ENCODE data around the gene ZCCHC24.

The ZCCHC24 gene

GRCh38 chr10:79454259-79454658 is 8.8 kb upstream of the ZCCHC24 start:
- Histone ChIP-seq H3K36me3 (ENCODE audit: control insufficient read depth in 1 of 2, insufficient read depth in 2 of 2, low read depth in 1 of 2, low read length in 2 of 2) (no peaks in the 10 kb centered on the region), H3K23ac (ENCODE audit: low read length in 2 of 2) (no peak overlapping the region), H3K9me3 (ENCODE audit: control insufficient read depth, low read length) (no peaks in the 10 kb centered on the region), H2BK12ac (ENCODE audit: low read length in 2 of 2) (no peak overlapping the region), H3K4me3 (ENCODE audit: insufficient read depth in 1 of 2, low read depth in 1 of 2, low read length in 2 of 2) (peak overlapping the region in 1 of 2 experiments; percentile 48), H3K18ac (ENCODE audit: low read depth in 1 of 2, low read length in 2 of 2) (no peak overlapping the region), H3K4me2 (ENCODE audit: low read length, poor library complexity, severe bottlenecking) (no peak overlapping the region), H2AK5ac (ENCODE audit: low read length, severe bottlenecking) (no peak overlapping the region), H2BK15ac (ENCODE audit: low read depth, poor library complexity, severe bottlenecking) (no peak overlapping the region), H3K79me1 (replicated peaks; ENCODE audit: low read length, poor library complexity, severe bottlenecking) (no peaks in the 10 kb centered on the region), H3K4ac (ENCODE audit: low read depth in 1 of 2, low read length in 2 of 2) (peak overlapping the region in 1 of 2 experiments; percentile 28), H3K27me3 (ENCODE audit: control insufficient read depth in 1 of 2, insufficient read depth in 1 of 2, low read length in 2 of 2) (no peaks in the 10 kb centered on the region), H4K8ac (ENCODE audit: low read length) (no peak overlapping the region), H4K91ac (ENCODE audit: low read length) (no peak overlapping the region), H3K9ac (ENCODE audit: low read length) (peak overlapping the region; percentile 66), H2BK120ac (ENCODE audit: low read depth, low read length) (no peak overlapping the region), H3K14ac (ENCODE audit: low read length in 2 of 2) (no peak overlapping the region), H3K4me1 (ENCODE audit: control insufficient read depth, insufficient read depth, low read depth, low read length) (peaks cover 10% of the 10 kb centered on the region), H2AFZ (ENCODE audit: low read depth, low read length) (no peak overlapping the region), H2BK5ac (ENCODE audit: low read depth, low read length, poor library complexity, severe bottlenecking) (no peak overlapping the region), H3K27ac (ENCODE audit: low read length, poor library complexity, severe bottlenecking) (no peak overlapping the region)
- peak; percentile 32 for DNase-seq
- WGBS, result 88% methylated on average over 5 of the region's 6 CpGs

- no peak overlapping the region for H4K91ac ChIP-seq (ENCODE audit: low read length)
- no peak for DNase-seq
- no peak overlapping the region for H3K27ac ChIP-seq (ENCODE audit: low read length, poor library complexity, severe bottlenecking)
- H3K23ac ChIP-seq (ENCODE audit: low read length in 2 of 2), result no peak overlapping the region
- H2BK120ac ChIP-seq (ENCODE audit: low read depth, low read length), result no peak overlapping the region
- H4K8ac ChIP-seq (ENCODE audit: low read length), result no peak overlapping the region
- peaks cover 13% of the 10 kb centered on the region for H3K4me1 ChIP-seq (ENCODE audit: control insufficient read depth, insufficient read depth, low read depth, low read length)
- no peak overlapping the region for H2AK5ac ChIP-seq (ENCODE audit: low read length, severe bottlenecking)
- H3K18ac ChIP-seq (ENCODE audit: low read depth in 1 of 2, low read length in 2 of 2), result no peak overlapping the region
- no peak overlapping the region for H2BK12ac ChIP-seq (ENCODE audit: low read length in 2 of 2)
- H3K4me2 ChIP-seq (ENCODE audit: low read length, poor library complexity, severe bottlenecking), result no peak overlapping the region
- H2BK5ac ChIP-seq (ENCODE audit: low read depth, low read length, poor library complexity, severe bottlenecking), result no peak overlapping the region
- no peak overlapping the region for H2BK15ac ChIP-seq (ENCODE audit: low read depth, poor library complexity, severe bottlenecking)
- H3K14ac ChIP-seq (ENCODE audit: low read length in 2 of 2), result no peak overlapping the region
- H3K9ac ChIP-seq (ENCODE audit: low read length), result no peak overlapping the region
- H3K4ac ChIP-seq (ENCODE audit: low read depth in 1 of 2, low read length in 2 of 2), result no peak overlapping the region
- no peaks in the 10 kb centered on the region for H3K27me3 ChIP-seq (ENCODE audit: control insufficient read depth in 1 of 2, insufficient read depth in 1 of 2, low read length in 2 of 2)
- no peak overlapping the region for H3K4me3 ChIP-seq (ENCODE audit: insufficient read depth in 1 of 2, low read depth in 1 of 2, low read length in 2 of 2)
- H3K79me1 ChIP-seq (replicated peaks; ENCODE audit: low read length, poor library complexity, severe bottlenecking), result no peaks in the 10 kb centered on the region
- H3K9me3 ChIP-seq (ENCODE audit: control insufficient read depth, low read length), result no peaks in the 10 kb centered on the region
- no peak overlapping the region for H2AFZ ChIP-seq (ENCODE audit: low read depth, low read length)
- no peaks in the 10 kb centered on the region for H3K36me3 ChIP-seq (ENCODE audit: control insufficient read depth in 1 of 2, insufficient read depth in 2 of 2, low read depth in 1 of 2, low read length in 2 of 2)
- WGBS, result 96% methylated on average over 3 of the region's 3 CpGs
These were observed 8.0 kb upstream of the ZCCHC24 start for GRCh38 chr10:79453392-79453791.

- DNase-seq, result peak; percentile 54
- H3K18ac ChIP-seq (ENCODE audit: low read depth in 1 of 2, low read length in 2 of 2), result peak overlapping the region in 1 of 2 experiments; percentile 16
- H3K79me1 ChIP-seq (replicated peaks; ENCODE audit: low read length, poor library complexity, severe bottlenecking), result no peaks in the 10 kb centered on the region
- no peak overlapping the region for H4K91ac ChIP-seq (ENCODE audit: low read length)
- no peaks in the 10 kb centered on the region for H3K27me3 ChIP-seq (ENCODE audit: control insufficient read depth in 1 of 2, insufficient read depth in 1 of 2, low read length in 2 of 2)
- peak overlapping the region in 1 of 2 experiments; percentile 32 for H3K4ac ChIP-seq (ENCODE audit: low read depth in 1 of 2, low read length in 2 of 2)
- H3K4me2 ChIP-seq (ENCODE audit: low read length, poor library complexity, severe bottlenecking), result no peak overlapping the region
- peak overlapping the region in 1 of 2 experiments; percentile 23 for H2BK12ac ChIP-seq (ENCODE audit: low read length in 2 of 2)
- peaks cover 14% of the 10 kb centered on the region for H3K4me1 ChIP-seq (ENCODE audit: control insufficient read depth, insufficient read depth, low read depth, low read length)
- no peak overlapping the region for H3K14ac ChIP-seq (ENCODE audit: low read length in 2 of 2)
- no peak overlapping the region for H3K4me3 ChIP-seq (ENCODE audit: insufficient read depth in 1 of 2, low read depth in 1 of 2, low read length in 2 of 2)
- WGBS, result 52% methylated on average over 9 of the region's 9 CpGs
- H4K8ac ChIP-seq (ENCODE audit: low read length), result peak overlapping the region; percentile 52
- no peak overlapping the region for H3K9ac ChIP-seq (ENCODE audit: low read length)
- H3K27ac ChIP-seq (ENCODE audit: low read length, poor library complexity, severe bottlenecking), result no peak overlapping the region
- no peaks in the 10 kb centered on the region for H3K36me3 ChIP-seq (ENCODE audit: control insufficient read depth in 1 of 2, insufficient read depth in 2 of 2, low read depth in 1 of 2, low read length in 2 of 2)
- no peak overlapping the region for H2AK5ac ChIP-seq (ENCODE audit: low read length, severe bottlenecking)
- H3K23ac ChIP-seq (ENCODE audit: low read length in 2 of 2), result no peak overlapping the region
- H2BK120ac ChIP-seq (ENCODE audit: low read depth, low read length), result no peak overlapping the region
- no peak overlapping the region for H2BK15ac ChIP-seq (ENCODE audit: low read depth, poor library complexity, severe bottlenecking)
- H2AFZ ChIP-seq (ENCODE audit: low read depth, low read length), result no peak overlapping the region
- H3K9me3 ChIP-seq (ENCODE audit: control insufficient read depth, low read length), result no peaks in the 10 kb centered on the region
- no peak overlapping the region for H2BK5ac ChIP-seq (ENCODE audit: low read depth, low read length, poor library complexity, severe bottlenecking)
These were observed 6.8 kb upstream of the ZCCHC24 start for GRCh38 chr10:79452174-79452611.

GRCh38 chr10:79451046-79451699 is 5.7 kb upstream of the ZCCHC24 start:
- Histone ChIP-seq H2AFZ (ENCODE audit: low read depth, low read length) (no peak overlapping the region), H3K23ac (ENCODE audit: low read length in 2 of 2) (no peak overlapping the region), H2BK12ac (ENCODE audit: low read length in 2 of 2) (no peak overlapping the region), H3K36me3 (ENCODE audit: control insufficient read depth in 1 of 2, insufficient read depth in 2 of 2, low read depth in 1 of 2, low read length in 2 of 2) (no peaks in the 10 kb centered on the region), H3K4ac (ENCODE audit: low read depth in 1 of 2, low read length in 2 of 2) (no peak overlapping the region), H3K79me1 (replicated peaks; ENCODE audit: low read length, poor library complexity, severe bottlenecking) (no peaks in the 10 kb centered on the region), H3K4me2 (ENCODE audit: low read length, poor library complexity, severe bottlenecking) (no peak overlapping the region), H2BK5ac (ENCODE audit: low read depth, low read length, poor library complexity, severe bottlenecking) (no peak overlapping the region), H4K91ac (ENCODE audit: low read length) (no peak overlapping the region), H4K8ac (ENCODE audit: low read length) (no peak overlapping the region), H3K18ac (ENCODE audit: low read depth in 1 of 2, low read length in 2 of 2) (no peak overlapping the region), H3K27me3 (ENCODE audit: control insufficient read depth in 1 of 2, insufficient read depth in 1 of 2, low read length in 2 of 2) (no peaks in the 10 kb centered on the region), H3K9ac (ENCODE audit: low read length) (no peak overlapping the region), H2BK120ac (ENCODE audit: low read depth, low read length) (no peak overlapping the region), H2AK5ac (ENCODE audit: low read length, severe bottlenecking) (no peak overlapping the region), H3K4me1 (ENCODE audit: control insufficient read depth, insufficient read depth, low read depth, low read length) (peaks cover 18% of the 10 kb centered on the region), H3K9me3 (ENCODE audit: control insufficient read depth, low read length) (no peaks in the 10 kb centered on the region), H3K14ac (ENCODE audit: low read length in 2 of 2) (no peak overlapping the region), H2BK15ac (ENCODE audit: low read depth, poor library complexity, severe bottlenecking) (no peak overlapping the region), H3K27ac (ENCODE audit: low read length, poor library complexity, severe bottlenecking) (no peak overlapping the region), H3K4me3 (ENCODE audit: insufficient read depth in 1 of 2, low read depth in 1 of 2, low read length in 2 of 2) (no peak overlapping the region)
- WGBS, result 91% methylated on average over 10 of the region's 14 CpGs
- DNase-seq, result no peak
